Caco-2 (cell line): ENCODE measurements around the gene CRTC3. TPM values are rescaled to one million over a fixed set of nuclear protein-coding genes. Genes with fewer than 3 reads are reported as not detected.
"Not testable (repeated sequence)": the region's sequence is repeated elsewhere in the genome, so short reads cannot be mapped to it uniquely, and the experiment has no call there.

Experiments
- BruUV-seq: library from RNA; stranded (reverse); fragments of 400-500 nt; replicated peaks from 2 replicates; lab custom pipeline; 2021; lab: Mats Ljungman, UMichigan
- CTCF ChIA-PET: fragments of 300-600 bp; sonication (Branson Sonifier 250); formaldehyde crosslinking; loops from one replicate; lab custom pipeline; 2022; ENCODE audit warnings: antibody characterized with exemption; lab: Charles Lee
- POLR2A ChIA-PET: fragments of 300-600 bp; sonication (Branson Sonifier 250); formaldehyde crosslinking; loops from one replicate; lab custom pipeline; 2022; ENCODE audit warnings: antibody characterized with exemption; lab: Charles Lee
- DNase-seq, 2 experiments: peaks; one replicate each; pipeline versions ENCODE4 v3.0.0 to v3.0.0-alpha.2; 2020 to 2022
- H3K27me3 ChIP-seq: replicated peaks from 2 replicates; pipeline ENCODE4 v1.6.0; 2011; ENCODE audit warnings: low read length; ENCODE audit not compliant: control insufficient read depth, insufficient read depth
- H3K36me3 ChIP-seq: 2 replicates; pipeline ENCODE4 v1.5.1; 2011; ENCODE audit warnings: low read length; ENCODE audit not compliant: control insufficient read depth, insufficient read depth
- H3K4me1 ChIP-seq: fragments of 250-450 bp; sonication (Bioruptor Pico); 2 replicates; pipeline ENCODE4 v1.5.1; 2020; ENCODE audit warnings: mild to moderate bottlenecking
- H3K4me3 ChIP-seq: 2 replicates; pipeline ENCODE4 v1.5.1; 2011; ENCODE audit warnings: low read depth, mild to moderate bottlenecking, control low read depth, low read length
- H3K9me3 ChIP-seq: fragments of 250-450 bp; sonication (Bioruptor Pico); 2 replicates; pipeline ENCODE4 v1.5.1; 2020; ENCODE audit warnings: mild to moderate bottlenecking, moderate library complexity
- H3K27ac Mint-ChIP-seq: one replicate; pipeline ENCODE4 v1.8.0; 2022; ENCODE audit warnings: mixed read lengths; ENCODE audit not compliant: unreplicated experiment
- H3K27me3 Mint-ChIP-seq: one replicate; pipeline ENCODE4 v1.8.0; 2022; ENCODE audit warnings: mixed read lengths; ENCODE audit not compliant: insufficient read depth, unreplicated experiment
- H3K36me3 Mint-ChIP-seq: one replicate; pipeline ENCODE4 v1.8.0; 2022; ENCODE audit warnings: mild to moderate bottlenecking, mixed read lengths; ENCODE audit not compliant: insufficient read depth, unreplicated experiment
- H3K4me1 Mint-ChIP-seq: one replicate; pipeline ENCODE4 v1.8.0; 2022; ENCODE audit warnings: low read depth, mixed read lengths; ENCODE audit not compliant: unreplicated experiment
- H3K4me3 Mint-ChIP-seq: one replicate; pipeline ENCODE4 v1.8.0; 2022; ENCODE audit warnings: mild to moderate bottlenecking, moderate library complexity, mixed read lengths; ENCODE audit not compliant: unreplicated experiment
- H3K9me3 Mint-ChIP-seq: one replicate; pipeline ENCODE4 v1.8.0; 2022; ENCODE audit warnings: mixed read lengths; ENCODE audit not compliant: unreplicated experiment
- CTCF ChIP-seq, 2 experiments: fragments of 200-600 bp in 1 of 2; IDR thresholded peaks; 1 replicate in 1 of 2; 2 replicates in 1 of 2; pipeline versions ENCODE4 v1.5.1 to v1.8.0; 2011 to 2022; ENCODE audit warnings: antibody characterized with exemption in 1 of 2, control low read depth in 1 of 2, inconsistent platforms in 1 of 2, low read depth in 1 of 2, low read length in 1 of 2, mild to moderate bottlenecking in 1 of 2, moderate library complexity in 1 of 2; ENCODE audit not compliant: insufficient read depth in 1 of 2, severe bottlenecking in 1 of 2, unreplicated experiment in 1 of 2
- intact Hi-C: fragments of 100-400 bp; cut with micrococcal nuclease; formaldehyde crosslinking; loops from one replicate; pipeline ENCODE4 v1.10.0; 2022; ENCODE audit not compliant: unreplicated experiment
- total RNA-seq: library from RNA; stranded (reverse); gene quantifications from 2 replicates; pipeline ENCODE4 v1.2.3, GENCODE V29; 2022

CRTC3 gene
- total RNA-seq, 1 experiment from 2014 or later: 35.0 TPM

DNA sequence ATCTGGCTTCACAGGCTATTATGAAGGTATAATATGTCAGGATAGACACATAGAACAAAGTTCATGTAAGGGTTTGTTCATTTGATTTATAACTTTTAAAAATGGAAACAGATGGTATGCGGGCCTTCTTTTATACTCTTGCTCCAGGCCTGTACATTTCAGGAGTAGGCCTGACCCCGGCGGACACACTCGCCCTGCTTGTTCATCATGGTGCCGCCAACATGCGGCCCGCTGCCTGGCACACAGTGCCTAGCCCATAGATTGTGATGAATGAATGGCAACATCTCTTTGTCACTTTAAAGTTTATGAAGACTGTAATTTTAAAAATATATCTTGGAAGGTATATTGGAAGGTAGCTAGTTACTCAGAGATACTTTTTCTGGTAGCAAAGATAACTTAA, 95.3 kb downstream of the CRTC3 start:
- ChIA-PET CTCF (no interaction called here), POLR2A (no interaction called here)
- BruUV-seq: no TSS peak

GRCh38 chr15:90629217-90629616, 99.5 kb downstream of the CRTC3 start:
- Histone ChIP-seq H3K4me3 (no peak overlapping the region), H3K36me3 (peaks cover 1% of the 10 kb centered on the region; the same call in 1 of the 2 replicates), H3K4me1 (no peaks in the 10 kb centered on the region), H3K9me3 (no peaks in the 10 kb centered on the region; the same call in 1 of the 2 replicates), H3K27me3 (no peaks in the 10 kb centered on the region)
- no TSS peak for BruUV-seq
- CTCF ChIA-PET: no interaction called here
- H3K9me3 Mint-ChIP-seq: no peaks in the 10 kb centered on the region
- POLR2A ChIA-PET: no interaction called here
- no peak for DNase-seq
- H3K4me3 Mint-ChIP-seq: no peak overlapping the region
- no peaks in the 10 kb centered on the region for H3K4me1 Mint-ChIP-seq
- H3K36me3 Mint-ChIP-seq: peaks cover 18% of the 10 kb centered on the region
- no peak for TF ChIP-seq CTCF (IDR thresholded peaks at IDR 0.05; ENCODE audit: insufficient read depth in 1 of 2, low read depth in 1 of 2, low read length in 1 of 2, severe bottlenecking in 1 of 2, unreplicated experiment in 1 of 2)
- H3K27me3 Mint-ChIP-seq: no peaks in the 10 kb centered on the region
- H3K27ac Mint-ChIP-seq: no peak overlapping the region
- intact Hi-C loops: no loop called here

More for the DNA sequence above, 95.3 kb downstream of the CRTC3 start:
- H3K27me3 Mint-ChIP-seq: no peaks in the 10 kb centered on the region
- intact Hi-C loops: no loop called here
- peaks cover 1% of the 10 kb centered on the region; the same call in 1 of the 2 replicates for H3K36me3 ChIP-seq
- H3K4me1 Mint-ChIP-seq: no peaks in the 10 kb centered on the region
- no peak overlapping the region for H3K27ac Mint-ChIP-seq
- H3K4me1 ChIP-seq: no peaks in the 10 kb centered on the region
- no peak overlapping the region for H3K4me3 Mint-ChIP-seq
- H3K27me3 ChIP-seq: no peaks in the 10 kb centered on the region
- H3K36me3 Mint-ChIP-seq: peaks cover 5% of the 10 kb centered on the region
- no peak overlapping the region for H3K4me3 ChIP-seq
- no peak for TF ChIP-seq CTCF (IDR thresholded peaks at IDR 0.05; ENCODE audit: insufficient read depth in 1 of 2, low read depth in 1 of 2, low read length in 1 of 2, severe bottlenecking in 1 of 2, unreplicated experiment in 1 of 2)
- H3K9me3 ChIP-seq: no peaks in the 10 kb centered on the region
- DNase-seq: no peak
- H3K9me3 Mint-ChIP-seq: no peaks in the 10 kb centered on the region

- no peak overlapping the region for H3K4me3 ChIP-seq
- H3K27me3 ChIP-seq: no peaks in the 10 kb centered on the region
- Mint-ChIP-seq H3K9me3 (no peaks in the 10 kb centered on the region), H3K4me3 (no peak overlapping the region), H3K27ac (no peak overlapping the region), H3K36me3 (peaks cover 30% of the 10 kb centered on the region), H3K4me1 (no peaks in the 10 kb centered on the region), H3K27me3 (no peaks in the 10 kb centered on the region)
- intact Hi-C loops: no loop called here
- DNase-seq: no peak
- no TSS peak for BruUV-seq
- no peaks in the 10 kb centered on the region; the same call in 1 of the 2 replicates for H3K9me3 ChIP-seq
- TF ChIP-seq CTCF (IDR thresholded peaks at IDR 0.05; ENCODE audit: insufficient read depth in 1 of 2, low read depth in 1 of 2, low read length in 1 of 2, severe bottlenecking in 1 of 2, unreplicated experiment in 1 of 2): no peak
- POLR2A ChIA-PET: no interaction called here
- H3K36me3 ChIP-seq: peaks cover under 1% of the 10 kb centered on the region; the same call in 1 of the 2 replicates
- CTCF ChIA-PET: no interaction called here
- H3K4me1 ChIP-seq: no peaks in the 10 kb centered on the region
Measured at GRCh38 chr15:90633360-90633759, 103.6 kb downstream of the CRTC3 start.

DNA sequence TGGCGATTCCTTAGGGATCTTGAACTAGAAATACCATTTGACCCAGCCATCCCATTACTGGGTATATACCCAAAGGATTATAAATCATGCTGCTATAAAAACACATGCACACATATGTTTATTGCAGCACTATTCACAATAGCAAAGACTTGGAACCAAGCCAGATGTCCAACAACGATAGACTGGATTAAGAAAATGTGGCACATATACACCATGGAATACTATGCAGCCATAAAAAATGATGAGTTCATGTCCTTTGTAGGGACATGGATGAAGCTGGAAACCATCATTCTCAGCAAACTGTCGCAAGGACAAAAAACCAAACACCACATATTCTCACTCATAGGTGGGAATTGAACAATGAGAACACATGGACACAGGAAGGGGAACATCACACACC, 107.3 kb downstream of the CRTC3 start:
- H3K27ac Mint-ChIP-seq, H3K27me3 Mint-ChIP-seq, H3K36me3 ChIP-seq, DNase-seq, BruUV-seq, CTCF ChIA-PET, H3K4me1 ChIP-seq, H3K27me3 ChIP-seq, intact Hi-C loops, H3K4me1 Mint-ChIP-seq, H3K9me3 Mint-ChIP-seq, POLR2A ChIA-PET, H3K4me3 ChIP-seq, H3K4me3 Mint-ChIP-seq, H3K9me3 ChIP-seq: not testable (repeated sequence)
- H3K36me3 Mint-ChIP-seq: peaks cover 33% of the 10 kb centered on the region
